GM18909 (cell line): ENCODE data around the gene NCDN.

Source experiments
- ATAC-seq: cut with Tn5 transposase; IDR thresholded peaks from one replicate; pipeline ENCODE4 v1.9.1; 2021; ENCODE audit warnings: mild to moderate bottlenecking; ENCODE audit not compliant: unreplicated experiment, poor library complexity

Gene NCDN, protein sequence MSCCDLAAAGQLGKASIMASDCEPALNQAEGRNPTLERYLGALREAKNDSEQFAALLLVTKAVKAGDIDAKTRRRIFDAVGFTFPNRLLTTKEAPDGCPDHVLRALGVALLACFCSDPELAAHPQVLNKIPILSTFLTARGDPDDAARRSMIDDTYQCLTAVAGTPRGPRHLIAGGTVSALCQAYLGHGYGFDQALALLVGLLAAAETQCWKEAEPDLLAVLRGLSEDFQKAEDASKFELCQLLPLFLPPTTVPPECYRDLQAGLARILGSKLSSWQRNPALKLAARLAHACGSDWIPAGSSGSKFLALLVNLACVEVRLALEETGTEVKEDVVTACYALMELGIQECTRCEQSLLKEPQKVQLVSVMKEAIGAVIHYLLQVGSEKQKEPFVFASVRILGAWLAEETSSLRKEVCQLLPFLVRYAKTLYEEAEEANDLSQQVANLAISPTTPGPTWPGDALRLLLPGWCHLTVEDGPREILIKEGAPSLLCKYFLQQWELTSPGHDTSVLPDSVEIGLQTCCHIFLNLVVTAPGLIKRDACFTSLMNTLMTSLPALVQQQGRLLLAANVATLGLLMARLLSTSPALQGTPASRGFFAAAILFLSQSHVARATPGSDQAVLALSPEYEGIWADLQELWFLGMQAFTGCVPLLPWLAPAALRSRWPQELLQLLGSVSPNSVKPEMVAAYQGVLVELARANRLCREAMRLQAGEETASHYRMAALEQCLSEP

DNA sequence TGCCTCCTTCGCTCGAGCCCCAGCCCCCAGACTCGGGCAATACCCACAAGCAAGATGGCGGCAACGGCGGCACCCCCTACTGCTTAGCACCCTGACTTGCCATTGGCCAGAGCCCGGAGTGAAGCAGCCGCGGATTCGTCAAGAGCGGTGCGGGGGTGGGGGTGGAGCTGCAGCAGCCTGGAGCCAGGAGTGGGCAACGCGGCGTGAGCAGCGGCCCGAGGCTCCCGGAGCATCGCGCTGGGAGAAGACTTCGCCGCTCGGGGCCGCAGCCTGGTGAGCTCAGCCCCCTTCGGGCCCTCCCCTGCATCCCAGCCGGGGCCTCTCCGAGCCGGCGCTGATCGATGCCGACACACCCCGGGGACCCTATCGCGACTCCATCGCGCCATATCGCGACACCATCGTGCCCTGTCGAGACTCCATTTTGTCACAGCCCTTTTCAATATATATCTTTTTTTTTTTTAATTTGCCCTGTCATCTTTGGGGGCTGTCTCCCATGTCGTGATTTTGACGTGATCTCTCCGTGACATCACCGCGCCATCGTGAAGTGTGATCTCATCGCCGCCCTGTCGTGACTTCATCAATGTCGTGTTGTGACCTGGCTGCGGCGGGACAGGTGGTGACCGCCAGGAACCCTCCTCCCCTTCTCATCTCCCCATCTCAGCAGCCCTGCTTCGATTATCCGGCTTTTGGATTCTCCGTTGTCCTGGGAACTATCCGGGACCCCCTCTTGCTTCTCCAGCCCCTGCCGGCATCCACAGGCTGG, at the start of gene NCDN:
TSS of gene NCDN (plus strand) at position 189 of the 763 bp plus-strand sequence. CDS start at position 581, 392 bp downstream.
- ATAC-seq, result peak; percentile 86

- no peak for ATAC-seq
Observed at GRCh38 chr1:35507947-35508346, 49.7 kb upstream of the NCDN start.

DNA sequence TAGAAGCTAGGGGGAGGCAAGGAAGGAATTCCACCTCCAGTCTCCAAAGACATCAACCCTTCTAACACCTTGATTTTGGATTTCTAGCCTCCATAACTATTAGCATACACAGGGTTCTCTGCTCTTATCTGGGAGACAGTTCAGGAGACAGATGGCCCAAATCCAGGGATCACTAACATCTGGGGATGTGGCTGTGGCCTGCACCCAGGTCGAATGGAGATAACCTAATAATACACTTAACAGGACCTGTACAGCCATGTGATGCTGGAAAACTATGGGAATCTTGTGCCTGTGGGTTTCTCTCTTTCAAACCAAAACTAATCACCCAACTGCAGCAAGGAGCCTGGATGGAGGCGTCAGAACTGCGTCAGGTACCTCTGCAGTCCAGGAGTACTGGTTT, 48.0 kb upstream of the NCDN start:
- ATAC-seq, result no peak

- no peak for ATAC-seq
Observed at GRCh38 chr1:35511305-35511704, 46.3 kb upstream of the NCDN start.

GRCh38 chr1:35518183-35518582, 39.4 kb upstream of the NCDN start:
- ATAC-seq, result no peak

DNA sequence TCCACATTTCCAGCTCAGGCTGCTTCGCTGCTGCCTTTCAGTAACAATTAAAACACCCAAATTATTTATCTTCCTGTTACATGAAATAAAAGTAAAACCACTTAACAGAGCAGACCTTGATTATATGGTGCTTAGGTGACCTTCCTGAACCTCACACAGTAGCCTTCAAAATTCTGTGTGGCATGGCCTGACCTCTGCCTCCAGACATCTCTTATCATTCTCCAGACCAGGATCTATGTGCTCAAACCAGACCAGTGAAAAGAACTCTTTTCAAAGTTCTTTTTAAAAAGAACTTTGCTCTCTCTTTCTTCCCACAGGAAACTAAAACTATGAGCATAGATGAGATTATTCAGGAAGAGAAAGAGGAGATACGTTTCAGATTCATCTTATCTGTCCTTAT, 38.2 kb upstream of the NCDN start:
- ATAC-seq, result no peak

GRCh38 chr1:35524106-35524505, 33.5 kb upstream of the NCDN start:
- ATAC-seq, result no peak

GRCh38 chr1:35530168-35530567, 27.4 kb upstream of the NCDN start:
- no peak for ATAC-seq

DNA sequence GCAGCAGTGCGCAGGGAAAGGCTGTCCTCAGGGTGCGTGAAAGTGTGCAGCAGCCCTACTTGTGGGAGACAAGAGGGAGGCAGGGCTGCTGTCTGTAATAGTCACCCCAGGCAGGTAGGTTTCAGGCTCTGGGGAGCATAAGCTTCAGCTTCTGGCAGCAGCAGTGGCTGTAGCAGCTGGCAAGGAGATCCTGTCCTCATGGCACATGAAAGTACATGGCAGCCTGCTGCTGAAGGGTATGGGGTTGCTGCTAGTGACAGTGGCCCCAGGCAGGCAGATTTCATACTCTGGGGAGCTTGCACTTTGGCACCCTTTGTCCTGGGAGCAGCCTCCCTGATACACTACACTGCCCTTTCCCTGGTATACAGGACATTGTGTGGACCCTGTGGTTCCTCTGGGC, 26.7 kb upstream of the NCDN start:
- ATAC-seq, result no peak

- no peak for ATAC-seq
Observed at GRCh38 chr1:35531368-35531767, 26.2 kb upstream of the NCDN start.

GRCh38 chr1:35532497-35533223, 24.9 kb upstream of the NCDN start:
- ATAC-seq, result no peak

DNA sequence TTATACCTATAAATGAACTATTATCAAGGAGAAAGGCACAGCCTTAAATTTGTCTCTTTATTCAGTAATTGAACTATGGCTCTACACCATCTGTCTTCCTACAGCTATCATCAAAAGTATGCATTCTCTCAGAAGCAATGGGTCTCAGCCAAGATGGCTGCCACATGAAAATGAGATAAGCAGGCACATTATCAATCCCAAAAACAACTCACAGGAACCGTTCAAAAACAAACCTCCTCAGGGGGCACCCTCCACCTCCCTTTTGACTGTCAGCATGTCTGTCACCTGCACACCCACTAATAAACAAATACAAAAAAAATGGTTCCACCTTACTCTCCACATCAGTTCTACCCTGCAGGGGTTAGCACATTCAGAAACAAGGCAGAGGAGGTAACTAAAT, 24.0 kb upstream of the NCDN start:
- ATAC-seq, result no peak

DNA sequence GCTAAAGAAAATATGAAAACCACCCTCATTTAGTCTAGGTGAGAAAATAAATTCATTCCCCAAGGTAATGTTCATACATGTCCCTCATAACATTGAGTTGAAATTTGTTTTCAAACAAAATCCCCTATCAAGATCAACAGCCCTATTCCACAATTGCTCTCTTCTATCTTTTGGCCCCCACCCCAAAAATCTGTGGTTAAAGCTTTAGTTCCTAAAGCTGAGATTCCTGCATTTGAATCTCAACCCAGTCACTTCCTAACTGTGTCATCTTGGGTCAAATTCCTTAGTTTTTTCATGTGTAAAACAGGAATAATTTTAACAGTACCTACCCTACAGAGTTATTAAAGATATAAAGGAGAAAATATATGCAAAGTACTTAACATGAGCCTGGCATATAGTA, 22.4 kb upstream of the NCDN start:
- ATAC-seq, result no peak

GRCh38 chr1:35536556-35537162, 20.9 kb upstream of the NCDN start:
- ATAC-seq, result no peak

- ATAC-seq, result no peak
Observed at GRCh38 chr1:35537806-35538205, 19.8 kb upstream of the NCDN start.

GRCh38 chr1:35539073-35539823, 18.4 kb upstream of the NCDN start:
- ATAC-seq, result peak; percentile 50

DNA sequence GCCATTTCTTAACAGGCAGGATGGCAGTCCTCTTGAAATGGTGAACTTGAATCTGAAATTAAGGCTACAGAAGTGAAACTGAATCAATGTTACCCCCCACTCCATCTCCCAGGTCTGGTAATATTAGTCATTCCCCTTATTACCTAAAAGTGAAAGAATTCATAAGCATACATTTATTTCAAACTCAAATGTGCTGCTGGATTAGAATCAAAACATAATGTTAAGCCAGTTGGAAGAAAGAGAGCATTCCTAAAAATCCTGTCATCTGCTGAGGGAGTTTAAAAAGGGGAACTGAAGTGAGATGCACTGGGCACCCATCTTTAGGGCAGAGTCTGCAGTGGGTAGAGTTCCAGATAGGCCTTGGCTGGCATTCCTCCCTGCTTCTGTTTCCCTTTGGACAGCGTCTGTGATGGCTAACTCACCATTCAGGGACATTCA, 17.8 kb upstream of the NCDN start:
- peak; percentile 28 for ATAC-seq

DNA sequence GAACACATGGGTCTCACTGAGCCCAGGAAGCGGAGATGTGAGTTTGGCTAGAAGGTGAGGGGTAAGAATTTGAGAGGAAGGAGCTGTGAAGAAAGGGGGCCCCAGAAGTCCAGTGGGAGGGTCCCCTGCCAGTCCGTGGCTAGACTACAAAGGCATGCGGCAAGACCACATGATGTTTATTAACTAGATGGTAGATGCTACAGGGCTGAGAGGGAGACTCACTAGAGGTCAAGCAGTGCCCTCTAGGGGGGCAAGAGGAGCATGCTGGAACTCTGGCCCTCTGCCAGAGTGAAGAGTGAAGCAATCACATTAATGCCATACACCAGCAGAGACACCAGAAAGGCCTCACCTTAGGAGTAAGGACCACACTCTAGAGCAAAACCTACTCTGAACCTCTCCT, 12.6 kb upstream of the NCDN start:
- ATAC-seq, result no peak

DNA sequence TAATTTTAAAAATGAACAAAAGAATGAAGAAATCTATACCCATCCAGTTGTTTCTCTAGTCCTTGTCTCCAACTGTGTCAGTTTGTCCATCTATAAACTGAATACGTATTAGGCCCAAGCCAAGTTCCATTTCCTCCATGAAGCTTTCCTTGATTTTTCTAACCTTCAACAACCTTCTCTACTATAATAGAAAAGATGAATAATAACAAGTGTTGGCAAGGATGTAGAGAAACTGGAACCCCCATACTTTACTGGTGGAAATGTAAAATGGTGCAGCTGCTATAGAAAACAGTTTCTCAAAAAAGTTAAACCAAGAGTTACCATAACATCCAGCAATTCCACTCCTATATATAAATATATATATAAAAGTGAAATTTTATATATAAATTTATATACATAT, 11.0 kb upstream of the NCDN start:
- no peak for ATAC-seq
